HTERT RPE-1 (cell line): Measurements from ENCODE around the gene CREM.

Experiments
- in situ Hi-C: fragments of 300-500 bp; cut with MboI; formaldehyde crosslinking; loops from 4 replicates; pipeline ENCODE4 v1.14.3; 2020; ENCODE audit warnings: low sequenced_read_pairs

The CREM gene

GRCh38 chr10:35218339-35218955, 91.8 kb downstream of the CREM start:
- in situ Hi-C loops = no loop called here

GRCh38 chr10:35219292-35219691, 92.6 kb downstream of the CREM start:
- in situ Hi-C loops = no loop called here

DNA sequence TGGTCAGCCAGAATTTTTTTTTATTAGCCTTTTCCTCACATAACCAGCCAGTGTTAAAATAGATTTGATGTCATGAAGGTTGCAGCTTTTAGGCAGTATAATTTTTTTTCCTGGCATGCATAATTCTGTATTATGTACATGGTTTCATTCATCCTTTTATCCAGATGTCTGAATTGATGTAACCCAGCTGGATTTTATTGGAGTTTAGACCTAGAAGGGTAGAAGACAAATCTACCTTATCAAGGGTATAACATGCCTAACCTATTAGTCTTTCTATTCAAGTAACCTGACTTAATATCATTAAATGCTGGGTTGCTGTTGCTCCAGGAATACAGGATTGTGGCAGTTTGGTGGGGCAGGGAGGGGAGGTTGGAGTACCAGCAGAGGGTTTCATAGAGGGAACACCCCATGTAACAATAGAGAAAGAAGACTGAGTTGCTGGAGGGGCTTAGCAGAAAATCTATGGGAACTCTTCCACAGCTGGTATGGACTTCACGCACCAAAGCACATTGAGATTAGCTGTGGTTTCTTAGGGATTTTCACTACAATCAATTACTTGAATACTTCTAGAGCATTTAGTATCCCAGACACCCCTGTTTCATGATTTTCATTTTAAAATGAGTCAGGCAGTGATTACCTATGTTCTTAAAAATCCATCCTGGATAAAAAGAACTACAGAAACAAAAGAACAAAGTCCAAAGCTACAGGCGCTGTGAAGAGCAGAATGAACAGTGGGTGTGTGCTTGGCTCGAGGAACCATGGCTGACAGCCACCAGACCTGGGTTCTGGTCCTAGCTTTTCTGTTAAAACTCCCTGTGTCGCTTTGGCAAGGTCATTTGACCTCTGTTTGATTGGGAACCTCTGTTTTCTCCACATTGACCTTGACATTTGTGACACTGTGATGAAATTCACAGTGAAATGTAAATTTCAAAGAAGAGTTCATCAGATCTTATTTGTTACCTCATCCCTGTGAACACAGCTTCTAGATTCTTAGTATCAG, 93.5 kb downstream of the CREM start:
- in situ Hi-C loops = no loop called here

GRCh38 chr10:35223016-35223415, 96.4 kb downstream of the CREM start:
- in situ Hi-C loops = no loop called here

DNA sequence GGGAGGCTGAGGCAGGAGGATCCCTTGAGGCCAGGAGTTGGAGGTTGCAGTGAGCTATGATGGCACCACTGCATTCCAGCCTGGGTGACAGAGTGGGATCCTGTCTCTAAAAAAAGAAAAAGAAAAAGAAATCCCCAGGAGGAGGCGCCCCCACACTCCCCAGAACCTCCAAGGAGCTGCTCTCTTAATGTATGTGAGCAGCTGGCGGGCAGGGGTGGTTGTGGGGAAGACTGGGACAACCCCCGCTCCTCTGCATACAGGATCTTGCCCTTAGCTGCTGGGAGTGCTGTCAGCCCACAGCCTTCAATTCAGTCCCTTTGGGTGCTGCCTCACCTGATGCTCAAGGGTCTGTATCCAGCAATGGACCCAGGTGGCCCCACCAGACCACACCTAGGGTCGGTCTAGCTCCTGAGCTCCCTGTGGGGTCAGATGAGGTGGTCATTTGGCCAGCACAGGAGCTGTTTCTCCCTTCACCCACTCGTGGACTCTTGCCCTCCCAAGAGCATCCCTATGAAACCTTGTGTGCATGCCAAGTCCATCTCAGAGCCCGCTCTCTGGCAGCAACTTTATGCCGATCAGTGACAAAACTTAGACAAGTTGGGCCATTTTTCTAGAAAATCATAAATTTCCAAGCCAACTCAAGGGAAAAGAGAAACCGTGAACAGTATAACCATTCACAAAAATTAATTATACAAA, 97.5 kb downstream of the CREM start:
- in situ Hi-C loops = no loop called here

- in situ Hi-C loops = no loop called here
Measured at GRCh38 chr10:35225204-35225603, 98.6 kb downstream of the CREM start.

DNA sequence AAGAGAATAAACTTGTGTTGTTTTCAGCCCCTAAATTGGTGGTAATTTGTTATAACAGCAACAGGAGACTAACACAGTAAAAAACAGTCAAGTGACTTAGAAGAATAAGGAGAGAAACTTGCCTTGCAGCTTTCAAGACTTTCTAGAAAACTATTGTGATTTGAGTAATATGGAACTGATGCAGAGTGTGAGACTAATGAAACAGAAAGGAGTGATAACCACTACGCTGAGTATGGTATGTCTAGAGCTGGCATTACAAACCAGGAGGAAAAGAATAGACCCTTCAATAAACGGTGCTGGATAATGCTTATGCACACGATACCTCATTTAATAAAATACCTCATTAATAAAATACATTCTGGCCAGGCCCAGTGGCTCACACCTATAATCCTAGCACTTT, 99.9 kb downstream of the CREM start:
- in situ Hi-C loops = no loop called here

GRCh38 chr10:35228058-35228457, 101.4 kb downstream of the CREM start:
- in situ Hi-C loops = no loop called here

- in situ Hi-C loops = no loop called here
Measured at GRCh38 chr10:35231646-35232045, 105.0 kb downstream of the CREM start.

DNA sequence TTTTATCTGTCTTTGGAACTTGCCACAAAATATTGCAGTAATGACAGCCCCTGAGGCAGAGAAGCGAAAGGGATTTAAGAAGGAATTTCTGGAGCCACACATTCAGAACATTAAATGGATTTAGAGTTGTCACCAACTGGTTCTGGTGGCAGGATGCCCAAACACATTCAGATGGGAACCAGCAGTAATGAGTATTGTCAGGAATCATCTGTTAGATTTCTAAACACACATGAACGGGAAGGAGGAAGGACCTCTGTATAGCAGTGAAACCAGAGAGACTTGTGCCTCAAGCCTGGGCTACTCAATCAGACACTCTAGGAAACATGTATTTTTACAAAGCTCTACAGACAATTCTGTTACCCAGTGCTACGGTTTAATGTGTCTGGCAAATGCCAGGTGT, 105.9 kb downstream of the CREM start:
- in situ Hi-C loops = no loop called here

- in situ Hi-C loops = no loop called here
Measured at GRCh38 chr10:35234073-35234472, 107.4 kb downstream of the CREM start.

DNA sequence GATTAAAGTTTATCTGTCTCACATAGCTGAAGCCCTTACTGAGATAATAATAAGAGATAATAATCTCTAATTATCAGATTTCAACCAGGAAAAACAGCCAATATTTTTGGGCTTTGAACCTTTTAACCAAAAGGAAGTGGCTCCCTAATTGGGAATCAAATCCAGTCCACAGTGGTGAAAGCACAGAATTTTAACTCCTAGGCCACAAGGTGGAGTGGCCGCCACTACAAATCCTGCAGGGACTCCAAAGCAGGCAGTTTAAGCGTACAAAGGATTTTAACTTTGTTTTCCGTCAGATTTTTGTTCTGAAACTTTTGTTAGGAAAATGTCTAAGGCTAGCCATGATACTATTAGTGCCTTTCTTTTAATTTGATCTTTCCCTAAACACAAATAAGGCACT, 110.1 kb downstream of the CREM start:
- in situ Hi-C loops = no loop called here

- in situ Hi-C loops = no loop called here
Measured at GRCh38 chr10:35237766-35238512, 111.3 kb downstream of the CREM start.

DNA sequence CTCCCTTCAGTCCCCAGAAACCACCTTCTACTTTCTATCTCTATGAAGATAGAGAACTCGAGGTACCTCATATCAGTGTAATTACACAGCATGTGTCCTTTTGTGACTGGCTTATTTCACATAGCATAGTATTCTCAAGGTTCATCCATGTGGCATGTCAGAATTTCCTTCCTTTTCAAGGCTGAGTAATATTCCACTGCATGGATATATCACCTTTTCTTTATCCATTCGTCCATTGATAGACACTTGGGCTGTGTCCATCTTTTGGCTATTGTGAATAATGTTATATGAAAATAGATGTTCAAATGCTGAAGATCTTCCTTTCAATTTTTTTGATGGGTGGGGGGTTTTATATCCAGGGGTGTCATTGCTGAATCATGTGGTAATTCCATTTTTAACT, 117.9 kb downstream of the CREM start:
- in situ Hi-C loops = no loop called here

DNA sequence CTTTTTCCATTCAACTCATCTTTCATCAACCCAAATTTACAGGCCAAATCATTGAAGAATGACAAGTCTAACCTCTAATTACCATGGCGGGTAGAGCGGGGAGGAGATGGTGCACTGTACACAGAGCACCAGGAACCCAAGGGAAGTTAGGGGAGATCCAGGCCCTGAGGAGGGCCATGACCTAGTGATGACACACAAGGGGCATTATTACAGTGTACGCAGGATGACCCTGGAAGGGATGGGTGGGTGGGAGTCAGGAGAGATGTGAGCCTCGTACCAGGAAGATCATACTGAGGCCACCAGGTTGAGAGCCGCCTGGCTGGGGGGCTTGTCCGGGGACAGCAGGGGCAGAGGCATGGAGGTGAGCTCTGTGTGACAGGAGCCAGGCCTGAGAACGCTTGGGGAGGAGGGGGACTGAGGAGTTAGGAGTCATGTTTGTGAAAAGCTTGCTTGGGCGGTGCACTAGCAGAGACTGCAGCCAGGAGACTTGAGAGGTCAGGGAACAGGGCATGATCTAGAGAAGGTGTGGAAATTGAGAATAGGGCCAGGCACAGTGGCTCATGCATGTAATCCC, 120.2 kb downstream of the CREM start:
- in situ Hi-C loops = no loop called here

DNA sequence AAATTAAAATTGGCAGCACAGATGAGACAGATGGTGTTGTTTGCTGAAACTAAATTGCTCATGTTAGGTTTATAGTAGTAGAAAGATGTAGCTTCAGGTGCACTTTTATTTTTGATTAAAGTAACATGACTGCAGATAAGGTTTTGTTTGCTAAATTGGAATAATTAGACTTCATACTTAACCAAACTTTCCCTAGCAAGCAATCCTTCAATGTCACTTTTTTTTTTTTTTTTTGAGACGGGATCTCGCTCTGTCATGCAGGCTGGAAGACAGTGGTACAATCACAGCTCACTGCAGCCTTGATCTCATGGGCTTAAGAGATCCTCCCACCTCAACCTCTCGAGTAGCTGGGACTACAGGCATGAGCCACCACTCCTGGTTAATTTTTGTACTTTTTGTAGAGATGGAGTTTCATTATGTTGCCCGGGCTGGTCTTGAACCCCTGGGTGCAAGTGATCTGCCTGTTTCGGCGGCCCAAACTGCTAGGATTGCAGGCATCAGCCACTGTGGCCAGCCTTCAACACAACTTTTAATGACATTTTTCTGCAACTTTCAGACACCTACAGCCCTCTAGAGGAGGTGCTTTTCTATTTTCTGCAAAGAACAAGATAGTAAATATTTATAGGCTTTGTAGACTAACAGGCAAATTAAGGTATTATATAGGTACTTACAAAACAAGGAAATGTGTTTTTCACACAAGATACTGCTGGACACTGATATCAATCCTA, 124.9 kb downstream of the CREM start:
- in situ Hi-C loops = no loop called here

DNA sequence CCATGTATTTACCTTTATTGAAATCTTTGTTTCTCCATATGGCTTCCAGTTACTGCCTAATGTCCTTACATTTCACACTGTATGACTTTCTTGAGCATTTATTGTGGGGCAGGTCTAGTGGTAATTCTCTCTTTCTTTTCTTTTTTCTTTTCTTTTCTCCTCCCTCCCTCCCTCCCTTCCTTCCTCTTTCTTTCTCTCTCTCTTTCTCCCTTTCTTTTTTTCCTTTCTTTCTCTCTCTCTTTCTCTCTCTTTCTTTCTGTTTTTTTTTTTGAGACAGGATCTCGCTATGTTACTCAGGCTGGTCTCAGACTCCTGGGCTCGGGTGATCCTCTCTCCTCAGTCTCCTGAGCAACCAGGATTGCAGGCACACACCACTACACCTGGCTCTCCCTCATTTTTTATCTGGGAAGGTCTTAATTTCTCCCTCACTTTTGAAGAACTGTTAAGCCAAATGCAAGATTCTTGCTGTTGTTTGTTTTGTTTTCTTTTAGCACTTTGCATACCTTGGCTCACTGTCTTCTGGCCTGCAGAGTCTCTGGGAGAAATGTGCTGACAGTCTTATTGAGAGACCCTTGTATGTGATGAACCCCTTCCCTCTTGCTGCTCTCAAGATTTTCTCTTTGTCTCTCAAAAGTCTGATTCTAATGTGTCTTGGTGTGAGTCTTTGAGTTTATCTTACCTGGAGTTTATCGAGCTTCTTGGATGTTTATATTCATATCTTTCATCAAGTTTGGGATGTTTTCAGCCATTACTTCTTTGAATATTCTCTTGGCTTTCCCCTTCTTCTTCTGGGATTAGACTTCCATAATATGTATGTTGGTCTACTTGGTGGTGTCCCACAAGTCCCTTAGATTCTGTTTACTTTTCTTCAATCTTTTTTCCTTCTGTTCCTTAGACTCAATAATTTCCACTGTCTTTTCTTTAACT, 130.7 kb downstream of the CREM start:
- in situ Hi-C loops = no loop called here

DNA sequence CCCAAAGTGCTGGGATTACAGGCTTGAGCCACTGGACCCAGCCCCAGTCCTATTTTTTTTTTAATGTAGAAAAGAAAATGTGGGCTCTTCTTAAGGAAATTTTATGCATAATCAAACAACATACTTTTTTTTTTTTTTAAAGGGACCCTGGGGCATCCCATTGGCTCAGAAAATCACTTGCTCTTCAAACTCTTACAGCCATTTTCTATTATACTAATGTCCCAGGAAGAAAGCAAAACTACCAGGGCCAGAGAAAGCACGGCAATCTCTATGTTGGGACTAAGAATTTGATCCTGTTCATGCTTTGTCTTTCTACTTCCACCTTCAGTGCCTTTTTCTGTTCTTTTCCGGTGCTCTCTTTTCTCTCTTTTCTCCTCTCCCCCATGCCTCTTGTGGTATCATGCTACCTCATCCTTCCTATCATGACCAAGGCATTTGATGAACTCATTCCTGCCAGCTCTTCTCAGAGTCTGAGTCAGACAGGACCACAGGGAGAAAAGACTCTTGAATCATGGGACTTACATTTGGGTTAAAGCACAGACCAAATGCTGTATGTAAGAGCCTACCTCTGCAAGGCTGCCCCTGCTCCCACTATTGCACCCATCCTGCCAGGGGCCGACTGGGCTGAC, 133.2 kb downstream of the CREM start:
- in situ Hi-C loops = no loop called here
